ENCODE measurements around the gene SUPT3H.

SUPT3H gene

GRCh38 chr6:45082091-45082490, 295.6 kb downstream of the SUPT3H start:
- no peak for TF ChIP-seq GATA2 (IDR thresholded peaks at IDR 0.05; ENCODE audit: low read depth, low read length)
- no peak for TF ChIP-seq GATA3 (IDR thresholded peaks at IDR 0.05; ENCODE audit: low read depth, low read length)

DNA sequence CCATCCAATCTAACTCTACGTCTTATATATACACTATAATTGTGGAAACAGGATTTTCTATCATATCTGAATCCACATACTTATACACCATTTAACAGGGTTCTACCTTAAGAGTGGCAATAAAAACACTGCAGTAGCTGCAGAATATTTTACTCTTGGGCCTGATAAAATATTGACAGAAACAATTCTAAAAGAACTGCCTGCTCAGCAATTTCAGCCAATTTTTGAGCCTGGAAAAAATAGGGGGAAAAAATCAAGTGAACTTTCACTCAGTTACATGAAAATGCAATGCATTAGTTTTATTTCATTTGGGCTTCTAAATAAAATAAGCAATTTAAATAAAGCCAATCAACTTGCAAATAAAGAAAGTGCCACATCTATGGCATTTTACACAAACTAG, 296.1 kb downstream of the SUPT3H start:
- TF ChIP-seq GATA3 (IDR thresholded peaks at IDR 0.05; ENCODE audit: low read depth, low read length) = no peak
- TF ChIP-seq GATA2 (IDR thresholded peaks at IDR 0.05; ENCODE audit: low read depth, low read length) = no peak

- TF ChIP-seq GATA3 (IDR thresholded peaks at IDR 0.05; ENCODE audit: low read depth, low read length) = no peak
- TF ChIP-seq GATA2 (IDR thresholded peaks at IDR 0.05; ENCODE audit: low read depth, low read length) = no peak
Observed at GRCh38 chr6:45078432-45078831, 299.3 kb downstream of the SUPT3H start.

- TF ChIP-seq GATA3 (IDR thresholded peaks at IDR 0.05; ENCODE audit: low read depth, low read length) (no peak), GATA2 (IDR thresholded peaks at IDR 0.05; ENCODE audit: low read depth, low read length) (no peak)
Observed at GRCh38 chr6:45076217-45076930, 301.4 kb downstream of the SUPT3H start.

DNA sequence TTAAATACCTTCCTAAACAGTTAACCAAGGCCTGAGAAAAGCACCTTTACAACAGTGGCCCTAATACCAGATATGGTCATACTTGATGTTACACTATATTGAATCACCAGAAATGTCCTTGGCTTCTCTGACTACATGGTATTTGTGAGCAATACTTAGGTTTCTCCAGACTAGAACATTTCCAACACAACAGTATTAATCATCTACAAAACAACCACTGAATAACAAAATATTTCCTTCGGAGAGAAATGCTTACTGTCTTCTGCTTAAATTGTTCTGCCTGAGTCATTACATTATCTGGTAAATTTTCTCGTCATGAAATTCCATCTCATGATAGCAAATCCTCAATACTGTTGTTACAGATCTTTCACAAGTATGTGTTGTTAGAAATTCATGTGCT, 302.5 kb downstream of the SUPT3H start:
- TF ChIP-seq GATA2 (IDR thresholded peaks at IDR 0.05; ENCODE audit: low read depth, low read length) = no peak
- TF ChIP-seq GATA3 (IDR thresholded peaks at IDR 0.05; ENCODE audit: low read depth, low read length) = no peak

GRCh38 chr6:45074439-45074838, 303.3 kb downstream of the SUPT3H start:
- no peak for TF ChIP-seq GATA3 (IDR thresholded peaks at IDR 0.05; ENCODE audit: low read depth, low read length)
- TF ChIP-seq GATA2 (IDR thresholded peaks at IDR 0.05; ENCODE audit: low read depth, low read length) = no peak

DNA sequence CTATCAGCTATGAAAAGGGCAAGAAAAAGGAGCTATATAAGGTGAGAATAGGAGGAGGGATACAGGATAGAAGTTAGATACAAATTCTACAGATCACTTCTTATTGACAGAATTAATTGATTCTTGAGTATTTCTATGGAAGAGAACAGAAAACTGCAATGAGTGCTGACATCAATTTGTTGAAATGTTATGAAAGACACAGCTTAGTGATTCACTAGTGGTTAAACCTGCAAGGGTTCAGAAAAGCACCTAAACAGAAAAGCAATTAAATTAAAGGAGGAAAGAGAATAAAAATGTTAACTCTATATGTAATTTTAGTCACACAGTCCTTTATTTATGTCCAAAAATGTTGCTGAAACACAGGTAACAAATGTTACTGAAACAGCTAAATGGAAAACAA, 304.0 kb downstream of the SUPT3H start:
- TF ChIP-seq GATA3 (IDR thresholded peaks at IDR 0.05; ENCODE audit: low read depth, low read length) (no peak), GATA2 (IDR thresholded peaks at IDR 0.05; ENCODE audit: low read depth, low read length) (no peak)

GRCh38 chr6:45072673-45073072, 305.1 kb downstream of the SUPT3H start:
- TF ChIP-seq GATA2 (IDR thresholded peaks at IDR 0.05; ENCODE audit: low read depth, low read length) = no peak
- no peak for TF ChIP-seq GATA3 (IDR thresholded peaks at IDR 0.05; ENCODE audit: low read depth, low read length)

- TF ChIP-seq GATA3 (IDR thresholded peaks at IDR 0.05; ENCODE audit: low read depth, low read length) (no peak), GATA2 (IDR thresholded peaks at IDR 0.05; ENCODE audit: low read depth, low read length) (no peak)
Observed at GRCh38 chr6:45072016-45072415, 305.7 kb downstream of the SUPT3H start.

GRCh38 chr6:45069091-45069490, 308.6 kb downstream of the SUPT3H start:
- TF ChIP-seq GATA3 (IDR thresholded peaks at IDR 0.05; ENCODE audit: low read depth, low read length) (no peak), GATA2 (IDR thresholded peaks at IDR 0.05; ENCODE audit: low read depth, low read length) (no peak)

- TF ChIP-seq GATA2 (IDR thresholded peaks at IDR 0.05; ENCODE audit: low read depth, low read length) = no peak
- no peak for TF ChIP-seq GATA3 (IDR thresholded peaks at IDR 0.05; ENCODE audit: low read depth, low read length)
Observed at GRCh38 chr6:45057711-45058110, 320.0 kb downstream of the SUPT3H start.

DNA sequence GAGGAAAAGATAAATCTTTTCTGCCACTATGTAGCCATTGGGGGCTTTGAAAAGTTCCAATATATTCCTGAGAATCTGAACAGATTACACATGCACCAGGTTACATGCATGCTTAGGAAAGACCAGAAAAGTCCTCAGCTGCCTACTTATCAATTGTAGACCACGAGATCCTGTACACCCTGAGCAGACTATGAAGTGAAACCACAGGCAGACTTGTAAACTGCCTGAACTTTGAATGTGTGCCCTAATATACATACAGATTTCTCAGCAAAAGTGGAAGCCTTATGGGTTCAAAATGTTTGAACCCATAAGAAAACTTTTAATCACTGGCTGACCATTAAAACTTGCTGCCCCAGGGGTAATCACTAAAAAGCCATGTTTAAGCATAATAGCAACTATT, 323.1 kb downstream of the SUPT3H start:
- TF ChIP-seq GATA2 (IDR thresholded peaks at IDR 0.05; ENCODE audit: low read depth, low read length) (no peak), GATA3 (IDR thresholded peaks at IDR 0.05; ENCODE audit: low read depth, low read length) (no peak)

GRCh38 chr6:45052325-45052724, 325.4 kb downstream of the SUPT3H start:
- TF ChIP-seq GATA2 (IDR thresholded peaks at IDR 0.05; ENCODE audit: low read depth, low read length) = no peak
- no peak for TF ChIP-seq GATA3 (IDR thresholded peaks at IDR 0.05; ENCODE audit: low read depth, low read length)

DNA sequence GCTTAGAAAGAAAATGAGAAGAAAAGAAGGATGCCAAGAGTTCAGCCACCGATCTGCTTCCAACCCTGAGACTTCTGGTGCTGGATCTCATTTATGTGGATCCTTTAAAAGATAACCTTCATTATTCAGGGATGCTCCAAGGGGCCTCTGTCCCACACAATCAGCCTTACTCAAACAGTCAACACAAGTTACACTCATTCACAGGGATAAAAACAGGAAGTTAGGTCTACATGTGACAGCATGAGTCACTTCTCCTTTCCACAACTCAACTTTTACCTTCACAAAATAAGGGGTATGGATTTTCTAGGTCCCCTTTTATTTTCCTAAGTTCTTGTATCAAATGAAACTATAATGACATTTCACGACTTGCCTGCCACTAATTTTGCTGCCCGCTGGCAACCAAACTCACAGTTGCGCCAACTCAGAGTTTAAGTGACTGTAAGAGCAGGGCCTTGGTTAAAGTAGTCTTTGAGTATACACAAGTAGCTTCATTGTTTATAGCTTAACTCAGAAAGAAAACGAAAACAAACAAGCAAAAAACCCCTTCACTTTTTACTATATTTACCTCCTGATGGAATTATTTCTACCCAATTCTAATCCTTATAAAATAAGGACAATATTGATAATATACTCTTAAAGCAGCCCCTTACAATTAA, 328.4 kb downstream of the SUPT3H start:
- TF ChIP-seq GATA3 (IDR thresholded peaks at IDR 0.05; ENCODE audit: low read depth, low read length) = no peak
- no peak for TF ChIP-seq GATA2 (IDR thresholded peaks at IDR 0.05; ENCODE audit: low read depth, low read length)

DNA sequence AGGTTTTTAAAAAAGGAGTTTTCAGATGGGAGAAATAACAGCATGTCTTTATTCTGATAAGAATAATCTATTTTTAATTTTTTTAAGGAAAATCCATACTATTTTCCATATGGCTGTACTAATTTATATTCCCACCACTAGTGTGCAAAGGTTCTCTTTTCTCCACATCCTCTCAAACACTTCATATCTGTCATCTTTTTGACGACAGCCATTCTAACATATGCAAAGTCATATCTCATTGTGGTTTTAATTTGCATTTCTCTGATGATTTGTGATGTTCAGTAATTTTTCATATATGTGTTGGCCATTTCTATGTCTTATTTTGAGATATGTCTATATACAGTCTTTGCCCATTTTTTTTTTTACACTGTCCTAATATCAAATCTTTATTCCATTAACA, 330.2 kb downstream of the SUPT3H start:
- TF ChIP-seq GATA3 (IDR thresholded peaks at IDR 0.05; ENCODE audit: low read depth, low read length) (no peak), GATA2 (IDR thresholded peaks at IDR 0.05; ENCODE audit: low read depth, low read length) (no peak)
